ENCODE data around the gene AGXT.

AGXT gene

GRCh38 chr2:240901986-240902614 lies 33.5 kb downstream of the AGXT start:
- no peak for ATAC-seq
- TF ChIP-seq ISL1 (CRISPR knock-in tag; IDR thresholded peaks at IDR 0.05), result no peak
- TF ChIP-seq ZFP30 (CRISPR knock-in tag; IDR thresholded peaks at IDR 0.05), result no peak
- TF ChIP-seq GLIS3 (CRISPR knock-in tag; IDR thresholded peaks at IDR 0.05), result no peak
- TF ChIP-seq BACH2 (CRISPR knock-in tag; IDR thresholded peaks at IDR 0.05; ENCODE audit: borderline replicate concordance), result no peak
- no peak for TF ChIP-seq OSR1 (CRISPR knock-in tag; IDR thresholded peaks at IDR 0.05)
- no peak for TF ChIP-seq RARB (CRISPR knock-in tag; IDR thresholded peaks at IDR 0.05)
- TF ChIP-seq ZNF565 (CRISPR knock-in tag; conservative IDR thresholded peaks at IDR 0.05; ENCODE audit: low read depth), result no peak
- no peak for TF ChIP-seq CSRNP3 (CRISPR knock-in tag; IDR thresholded peaks at IDR 0.05)
- TF ChIP-seq CSDC2 (CRISPR knock-in tag; IDR thresholded peaks at IDR 0.05), result no peak
- TF ChIP-seq TSHZ2 (CRISPR knock-in tag; IDR thresholded peaks at IDR 0.05), result no peak
- no peak for TF ChIP-seq CREB5 (CRISPR knock-in tag; IDR thresholded peaks at IDR 0.05; ENCODE audit: low read depth)
- no peak for TF ChIP-seq ZC3H10 (CRISPR knock-in tag; IDR thresholded peaks at IDR 0.05)
- no peak for TF ChIP-seq ZFP3 (CRISPR knock-in tag; IDR thresholded peaks at IDR 0.05)
- no peak for TF ChIP-seq PATZ1 (CRISPR knock-in tag; IDR thresholded peaks at IDR 0.05; ENCODE audit: borderline replicate concordance)
- TF ChIP-seq PPARA (CRISPR knock-in tag; IDR thresholded peaks at IDR 0.05; ENCODE audit: borderline replicate concordance), result no peak
- no peak for TF ChIP-seq ESRRG (CRISPR knock-in tag; IDR thresholded peaks at IDR 0.05)
- TF ChIP-seq POU6F1 (CRISPR knock-in tag; IDR thresholded peaks at IDR 0.05; ENCODE audit: borderline replicate concordance, low read depth), result no peak
- no peak for TF ChIP-seq TCF4 (CRISPR knock-in tag; IDR thresholded peaks at IDR 0.05; ENCODE audit: borderline replicate concordance)
- TF ChIP-seq SNAI2 (CRISPR knock-in tag; IDR thresholded peaks at IDR 0.05), result no peak

GRCh38 chr2:240902615-240903041 lies 34.0 kb downstream of the AGXT start:
- ATAC-seq, result no peak; the same call in 2 of the 3 replicates
- TF ChIP-seq PATZ1 (CRISPR knock-in tag; IDR thresholded peaks at IDR 0.05; ENCODE audit: borderline replicate concordance) (no peak), ZC3H10 (CRISPR knock-in tag; IDR thresholded peaks at IDR 0.05) (no peak), ZFP30 (CRISPR knock-in tag; IDR thresholded peaks at IDR 0.05) (no peak), ZFP3 (CRISPR knock-in tag; IDR thresholded peaks at IDR 0.05) (no peak), TCF4 (CRISPR knock-in tag; IDR thresholded peaks at IDR 0.05; ENCODE audit: borderline replicate concordance) (no peak), GLIS3 (CRISPR knock-in tag; IDR thresholded peaks at IDR 0.05) (no peak), CSRNP3 (CRISPR knock-in tag; IDR thresholded peaks at IDR 0.05) (no peak), CSDC2 (CRISPR knock-in tag; IDR thresholded peaks at IDR 0.05) (no peak), TSHZ2 (CRISPR knock-in tag; IDR thresholded peaks at IDR 0.05) (no peak), RARB (CRISPR knock-in tag; IDR thresholded peaks at IDR 0.05) (no peak), ISL1 (CRISPR knock-in tag; IDR thresholded peaks at IDR 0.05) (no peak), CREB5 (CRISPR knock-in tag; IDR thresholded peaks at IDR 0.05; ENCODE audit: low read depth) (no peak), ZNF565 (CRISPR knock-in tag; conservative IDR thresholded peaks at IDR 0.05; ENCODE audit: low read depth) (no peak), BACH2 (CRISPR knock-in tag; IDR thresholded peaks at IDR 0.05; ENCODE audit: borderline replicate concordance) (no peak), TOX (CRISPR knock-in tag; IDR thresholded peaks at IDR 0.05; ENCODE audit: borderline replicate concordance) (no peak)
